ENCODE data around the gene USP48.

- no peak for TF ChIP-seq CTCF (IDR thresholded peaks at IDR 0.05; ENCODE audit: low read length)
- TF ChIP-seq EZH2 (optimal IDR thresholded peaks at IDR 0.05; ENCODE audit: low read depth, low read length): no peak
Measured at GRCh38 chr1:21669258-21670058, 113.5 kb downstream of the USP48 start, which contains the start of gene RAP1GAP.
